ENCODE measurements around the gene SHISA7.
"Not testable (repeated sequence)": the region's sequence is repeated elsewhere in the genome, so short reads cannot be mapped to it uniquely, and the experiment has no call there.

SHISA7 gene

DNA sequence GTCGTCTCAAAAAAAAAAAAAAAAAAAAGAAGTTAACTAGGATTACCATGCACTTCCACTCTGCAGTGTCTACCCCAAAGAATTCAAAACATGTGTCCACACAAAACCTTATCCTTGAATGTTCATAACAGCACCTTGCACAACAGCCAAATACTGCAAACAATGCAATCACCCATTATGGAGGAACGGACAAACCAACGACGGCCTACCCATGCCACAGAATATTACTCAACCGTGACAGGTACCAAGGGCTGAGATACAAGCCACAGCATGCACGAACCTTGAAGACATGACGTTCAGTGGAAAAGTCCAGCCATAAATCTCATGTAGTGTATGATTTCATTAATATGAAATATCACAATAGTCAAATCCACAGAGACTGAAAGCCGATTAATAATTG is 3.0 kb upstream of the SHISA7 start:
- no peak for DNase-seq (ENCODE audit: low read depth in 2 of 2)

GRCh38 chr19:55444646-55445045 is 1.5 kb upstream of the SHISA7 start:
- no peak for DNase-seq (ENCODE audit: low read depth in 2 of 2)

- no peak for DNase-seq (ENCODE audit: low read depth in 2 of 2)
These were observed 852 bp upstream of the SHISA7 start for GRCh38 chr19:55443824-55444480.

DNA sequence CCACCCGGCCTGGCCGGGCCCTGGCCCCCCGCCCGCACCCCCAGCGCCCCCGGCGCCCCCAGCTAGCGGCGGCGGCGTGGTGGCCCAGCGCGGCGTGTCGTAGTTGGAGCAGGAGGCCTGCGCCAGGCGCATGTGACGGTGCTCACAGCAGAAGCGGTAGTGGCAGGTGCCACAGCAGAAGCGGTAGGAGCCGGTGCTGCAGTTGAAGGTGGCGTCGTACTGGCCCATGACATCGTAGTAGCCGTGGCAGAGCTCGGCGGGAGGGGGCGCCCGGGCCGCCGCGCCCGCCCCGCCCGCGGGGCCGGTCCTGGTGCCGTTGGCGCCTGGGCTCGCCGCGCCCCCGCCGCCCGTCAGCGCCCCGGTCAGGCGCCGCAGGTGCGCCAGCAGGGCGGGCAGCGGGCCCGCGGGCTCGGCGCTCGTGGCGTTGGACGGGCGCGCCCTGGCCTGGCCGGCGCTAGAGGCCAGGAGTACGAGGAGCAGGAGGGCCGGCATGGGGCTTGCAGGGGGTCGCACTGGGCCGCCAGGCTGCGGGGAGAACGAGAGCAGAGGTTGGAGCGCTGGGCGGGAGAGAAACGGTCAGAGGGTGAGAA is 633 bp downstream of the SHISA7 start:
- no peak for DNase-seq (ENCODE audit: low read depth in 2 of 2)

GRCh38 chr19:55441692-55442321 is 1.3 kb downstream of the SHISA7 start:
- DNase-seq (ENCODE audit: low read depth in 2 of 2): no peak

DNA sequence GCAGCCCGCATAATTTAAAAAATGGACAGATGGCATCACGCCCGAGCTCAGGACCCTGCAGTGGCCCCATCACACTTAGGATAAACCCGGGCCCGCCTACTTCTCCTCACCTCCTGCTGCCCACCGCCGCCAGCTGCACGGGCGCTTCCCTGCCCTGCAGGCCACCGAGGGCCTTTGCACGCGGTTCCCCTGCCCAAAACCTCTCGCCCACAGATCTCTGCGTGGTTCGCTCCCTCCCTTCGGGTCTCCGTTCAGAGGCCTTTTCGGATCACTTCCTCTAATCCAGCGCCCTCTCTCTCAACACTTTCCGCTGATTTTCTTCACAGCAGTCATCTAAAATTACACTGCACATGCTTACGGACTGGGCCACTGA is 1.8 kb downstream of the SHISA7 start:
- no peak for DNase-seq (ENCODE audit: low read depth in 2 of 2)

DNA sequence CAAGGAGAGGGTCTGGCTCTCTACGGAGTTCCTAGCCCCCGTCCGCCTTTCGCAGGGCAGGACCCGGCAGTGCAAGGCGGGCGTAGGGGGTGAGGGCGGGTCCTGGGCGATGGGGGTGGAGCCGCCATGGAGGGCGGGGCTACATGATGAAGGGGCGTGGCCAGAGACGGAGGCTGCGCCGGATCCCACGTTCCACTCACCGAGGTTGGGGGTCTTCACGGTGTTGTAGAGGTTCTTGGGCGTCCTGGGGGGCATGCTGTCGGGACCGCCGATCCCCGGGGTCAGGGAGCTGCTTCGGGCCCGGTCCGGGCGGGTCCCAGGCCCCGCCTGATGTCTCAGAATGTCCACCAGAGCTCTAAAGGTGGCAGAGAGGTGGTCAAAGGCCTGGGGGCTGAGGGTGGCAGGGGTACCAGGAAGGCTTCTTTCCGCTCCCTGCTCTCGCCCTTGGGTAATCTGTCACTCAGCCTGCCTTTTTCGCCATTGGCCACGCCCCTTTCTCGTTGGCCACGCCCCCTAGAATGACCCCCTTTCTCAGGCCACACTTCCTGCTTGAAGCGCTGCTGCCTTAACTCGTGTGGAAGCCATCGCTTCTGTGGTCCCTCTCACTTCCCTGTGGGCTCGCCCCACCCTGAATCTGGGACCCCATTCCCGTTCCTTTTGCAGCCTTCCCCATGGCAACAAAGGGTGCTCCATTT is 2.5 kb downstream of the SHISA7 start:
- no peak for DNase-seq (ENCODE audit: low read depth in 2 of 2)

GRCh38 chr19:55439052-55439451 is 4.0 kb downstream of the SHISA7 start:
- DNase-seq (ENCODE audit: low read depth in 2 of 2): no peak

GRCh38 chr19:55437410-55437809 is 5.7 kb downstream of the SHISA7 start:
- no peak for DNase-seq (ENCODE audit: low read depth in 2 of 2)

GRCh38 chr19:55436847-55437246 is 6.3 kb downstream of the SHISA7 start:
- DNase-seq (ENCODE audit: low read depth in 2 of 2): no peak

- no peak for DNase-seq (ENCODE audit: low read depth in 2 of 2)
These were observed 8.1 kb downstream of the SHISA7 start for GRCh38 chr19:55435020-55435419.

DNA sequence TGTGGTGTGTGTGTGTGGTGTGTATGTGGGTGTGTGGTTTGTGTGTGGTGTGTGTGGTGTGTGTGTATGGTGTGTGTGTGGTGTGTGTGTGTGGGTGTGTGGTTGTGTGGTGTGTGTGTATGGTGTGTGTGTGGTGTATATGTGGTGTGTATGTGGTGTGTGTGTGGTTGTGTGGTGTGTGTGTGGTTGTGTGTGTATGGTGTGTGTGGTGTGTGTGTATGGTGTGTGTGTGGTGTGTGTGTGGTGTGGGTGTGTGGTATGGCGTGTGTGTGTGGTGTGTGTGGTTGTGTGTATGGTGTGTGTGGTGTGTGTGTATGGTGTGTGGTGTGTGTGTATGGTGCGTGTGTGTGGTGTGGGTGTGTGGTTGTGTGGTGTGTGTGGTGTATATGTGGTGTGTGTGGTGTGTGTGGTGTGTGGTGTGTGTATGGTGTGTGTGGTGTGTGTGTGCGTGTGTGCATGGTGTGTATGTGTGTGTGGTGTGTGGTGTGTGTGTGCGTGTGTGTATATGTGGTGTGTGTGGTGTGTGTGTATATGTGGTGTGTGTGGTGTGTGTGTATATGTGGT is 8.7 kb downstream of the SHISA7 start:
- no peak for DNase-seq (ENCODE audit: low read depth in 2 of 2)

DNA sequence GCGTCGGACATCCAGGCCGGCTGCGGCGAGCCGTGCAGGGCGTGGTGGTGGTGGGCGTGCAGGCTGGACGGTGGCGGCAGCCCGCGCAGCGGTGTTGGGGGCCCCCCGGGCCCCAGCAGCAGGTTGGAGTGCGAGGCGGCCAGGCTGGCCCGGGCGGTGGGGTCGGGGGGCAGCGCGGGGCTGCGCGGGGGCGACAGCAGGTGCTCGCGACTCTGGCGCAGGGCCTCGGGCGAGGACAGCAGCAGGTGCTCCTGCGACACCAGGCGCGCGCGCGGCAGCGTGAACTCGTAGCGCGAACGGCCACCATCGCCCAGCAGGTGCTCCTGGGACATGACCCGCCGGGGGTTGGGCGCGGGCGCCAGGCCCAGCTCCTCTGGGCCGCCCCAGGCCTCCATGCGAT is 9.8 kb downstream of the SHISA7 start:
- DNase-seq (ENCODE audit: low read depth in 2 of 2): no peak

DNA sequence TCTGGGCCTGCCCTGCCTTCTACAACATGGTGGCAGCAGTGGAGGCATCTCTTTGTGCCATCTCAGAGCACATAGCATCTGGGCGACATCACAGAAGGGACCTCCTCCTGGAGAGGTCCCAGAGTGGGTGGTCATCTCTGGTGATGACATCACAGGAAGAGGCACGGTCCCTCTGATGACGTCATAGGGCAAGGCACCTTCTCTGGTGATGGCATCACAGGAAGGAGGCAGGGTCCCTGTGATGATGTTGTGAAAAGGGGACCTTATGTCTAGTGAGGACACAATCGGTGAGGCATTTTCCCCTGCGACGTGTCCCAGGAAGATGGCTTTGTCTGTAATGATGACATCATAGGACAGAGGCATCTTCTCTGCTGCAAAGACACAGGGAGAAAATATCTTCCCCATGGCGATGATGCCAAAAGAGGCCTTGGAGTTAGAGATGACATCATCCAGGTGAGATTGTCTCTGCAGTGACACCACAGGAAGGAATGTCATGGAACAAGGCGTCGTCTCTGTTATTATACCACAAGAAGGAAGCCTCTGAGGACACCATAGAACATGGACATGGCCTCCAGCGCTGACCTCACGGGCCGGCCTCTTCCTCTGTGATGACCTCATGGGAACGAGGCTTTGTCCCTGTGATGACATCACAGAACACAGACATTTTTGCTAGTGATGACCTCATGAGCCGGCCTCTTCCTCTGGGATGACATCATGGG is 10.7 kb downstream of the SHISA7 start:
- DNase-seq (ENCODE audit: low read depth in 2 of 2): no peak

DNA sequence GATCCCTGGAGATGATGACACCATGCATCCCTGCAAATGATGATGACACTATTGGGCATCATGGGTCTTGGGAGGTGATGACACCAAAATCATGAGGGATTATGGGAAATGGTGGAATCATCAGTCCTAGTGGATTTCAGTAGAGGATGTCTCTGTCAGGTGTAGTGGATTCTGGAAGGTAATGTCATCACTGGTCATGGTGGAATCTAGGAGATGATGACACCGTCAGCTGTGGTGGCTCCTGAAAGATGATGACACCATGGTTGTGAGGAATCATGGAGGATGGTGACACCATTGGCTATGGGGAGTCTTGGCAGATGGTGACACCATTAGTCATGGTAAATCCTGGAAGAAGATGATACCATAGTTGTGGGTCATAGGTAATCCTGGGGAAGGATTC is 11.9 kb downstream of the SHISA7 start:
- DNase-seq (ENCODE audit: low read depth in 2 of 2): no peak

DNA sequence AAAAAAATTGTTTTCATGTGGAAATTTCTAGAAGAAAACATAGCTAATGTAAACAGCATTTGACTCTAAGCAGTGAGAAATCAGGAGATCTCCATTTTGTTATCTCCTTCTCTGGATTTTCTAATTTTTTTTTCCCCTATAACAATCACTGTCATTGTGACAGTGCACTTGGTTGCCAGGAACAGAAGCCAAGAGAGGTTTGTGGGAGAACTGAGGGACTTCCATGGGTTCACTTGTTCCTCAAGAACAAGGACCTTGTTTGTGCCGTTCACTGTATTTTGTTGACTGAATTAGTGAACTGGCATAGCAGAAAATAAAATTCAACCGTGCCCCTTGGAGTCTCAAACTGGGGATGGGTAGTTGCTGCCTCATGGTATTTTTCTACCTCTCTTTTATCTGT is 17.1 kb downstream of the SHISA7 start:
- DNase-seq (ENCODE audit: low read depth in 2 of 2): no peak

DNA sequence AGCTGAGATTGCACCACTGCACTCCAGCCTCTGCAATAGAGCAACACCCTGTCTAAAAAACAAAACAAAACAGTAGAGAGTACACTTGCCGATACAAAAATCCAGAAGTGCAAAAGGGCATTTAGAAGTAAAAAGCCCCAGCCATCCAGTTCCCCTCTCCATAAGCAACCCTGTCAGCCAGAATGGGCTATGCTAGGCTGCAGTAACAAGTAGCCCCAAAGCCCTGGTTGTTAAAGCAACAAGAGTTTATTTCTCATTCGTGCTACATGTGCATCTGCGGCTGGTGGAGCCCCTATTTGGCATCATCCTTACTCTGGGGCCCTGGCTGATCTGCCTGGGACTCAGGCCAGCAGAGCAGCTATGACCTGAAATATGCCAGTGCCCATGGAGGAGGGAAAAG is 18.6 kb downstream of the SHISA7 start:
- DNase-seq (ENCODE audit: low read depth in 2 of 2): no peak

DNA sequence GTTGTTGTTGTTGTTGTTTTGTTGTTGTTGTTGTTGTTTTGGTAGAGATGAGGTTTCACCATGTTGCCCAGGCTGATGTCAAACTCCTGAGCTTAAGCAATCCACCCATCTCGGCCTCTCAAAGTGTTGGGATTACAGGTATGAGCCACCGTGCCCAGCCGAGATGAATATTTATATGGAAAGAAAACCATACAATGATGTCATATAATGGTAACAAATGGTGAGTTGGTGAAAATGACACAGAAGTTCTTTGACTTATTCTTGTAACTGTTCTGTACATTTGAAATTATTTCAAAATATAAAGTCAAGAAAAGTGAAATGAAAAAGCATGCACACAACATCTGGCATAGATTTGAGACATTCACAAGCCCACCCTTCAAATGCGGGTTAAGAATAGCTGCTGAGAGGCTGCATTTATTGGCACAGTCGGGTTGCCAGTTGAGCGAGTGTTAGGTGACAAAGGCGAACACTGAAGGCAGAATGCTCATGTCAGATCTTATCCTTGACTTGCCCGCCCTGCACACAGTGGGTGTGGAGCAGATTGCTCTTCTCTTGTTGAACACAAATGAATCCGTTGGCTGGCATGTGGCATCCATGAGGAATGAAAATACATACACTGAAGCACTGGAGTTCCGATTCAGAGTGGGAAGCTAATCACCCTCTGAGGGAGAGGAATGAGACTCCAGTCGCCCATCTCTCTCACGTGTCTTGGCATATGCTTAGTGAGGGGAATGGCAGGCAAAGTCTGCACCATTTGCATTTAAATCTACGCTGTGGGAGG is 19.7 kb downstream of the SHISA7 start:
- DNase-seq (ENCODE audit: low read depth in 2 of 2): no peak

DNA sequence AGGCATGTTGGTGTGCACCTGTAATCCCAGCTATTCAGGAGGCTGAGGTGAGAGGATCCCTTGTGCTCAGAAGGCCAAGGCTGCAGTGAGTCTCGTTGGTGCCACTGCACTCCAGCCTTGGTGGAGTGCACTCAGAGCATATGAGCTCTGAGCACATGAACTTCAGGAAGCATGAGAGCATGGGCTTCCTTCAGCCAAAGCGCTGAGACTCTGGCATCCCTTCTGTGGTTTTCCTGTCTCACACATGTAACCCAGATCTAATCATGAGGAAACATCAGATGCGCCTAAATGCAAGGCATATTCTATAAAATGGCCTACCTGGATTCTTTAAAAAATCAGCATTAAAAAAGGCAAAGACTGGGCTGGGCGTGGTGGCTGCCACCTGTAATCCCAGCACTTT is 21.8 kb downstream of the SHISA7 start:
- not testable (repeated sequence) for DNase-seq (ENCODE audit: low read depth in 2 of 2)

- no peak for DNase-seq (ENCODE audit: low read depth in 2 of 2)
These were observed 23.4 kb downstream of the SHISA7 start for GRCh38 chr19:55419624-55420236.

- DNase-seq (ENCODE audit: low read depth in 2 of 2): no peak
These were observed 24.0 kb downstream of the SHISA7 start for GRCh38 chr19:55419103-55419502.

Measured in fibroblast of skin of left biceps (primary cell).